ENCODE results near the gene VGLL3. TPM values are rescaled to one million over a fixed set of nuclear protein-coding genes. Genes with fewer than 3 reads are reported as not detected.

The VGLL3 gene
- total and polyA plus RNA-seq, 2 donors (not counting 1 experiment from before 2014, with no cell fraction given): not detected

DNA sequence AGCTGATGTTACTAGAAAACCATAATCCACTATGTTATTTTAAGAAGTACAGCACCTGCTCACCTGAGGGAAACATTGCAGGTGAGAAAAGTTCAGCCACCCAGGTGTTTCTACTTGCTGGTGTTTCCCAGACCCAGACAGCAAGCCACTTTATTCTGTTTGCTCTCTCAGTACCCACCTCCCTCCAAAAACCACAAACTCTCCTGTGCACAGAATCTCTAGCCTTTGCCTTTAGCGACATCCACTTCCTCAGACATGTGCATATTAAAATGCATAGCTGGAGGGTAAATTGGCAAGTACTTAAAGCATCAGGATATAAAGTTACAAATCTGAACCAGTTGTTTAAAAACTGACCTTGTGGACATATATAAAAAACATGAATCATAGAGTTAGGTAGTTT, 36.7 kb downstream of the VGLL3 start:
- Histone ChIP-seq H2AFZ (ENCODE audit: insufficient read depth, low read depth, low read length, poor library complexity, severe bottlenecking) (no peak overlapping the region), H3K4me2 (replicated peaks; ENCODE audit: low read depth, low read length, poor library complexity, severe bottlenecking) (no peak overlapping the region), H3K9me3 (ENCODE audit: control extremely low read depth in 1 of 3, control insufficient read depth in 2 of 3, insufficient read depth in 1 of 3, low read length in 2 of 3) (no peaks in the 10 kb centered on the region), H3K9ac (ENCODE audit: low read length) (no peak overlapping the region), H3K4me3 (ENCODE audit: control extremely low read depth in 1 of 5, extremely low read depth in 1 of 5, insufficient read depth in 1 of 5, low read depth in 2 of 5, low read length in 4 of 5) (no peak overlapping the region), H3K27me3 (replicated peaks in 1 of 4; ENCODE audit: control extremely low read depth in 1 of 4, control insufficient read depth in 3 of 4, insufficient read depth in 4 of 4, low read length in 3 of 4) (no peaks in the 10 kb centered on the region), H3K4me1 (ENCODE audit: control insufficient read depth in 2 of 2, insufficient read depth in 2 of 2, low read length in 2 of 2) (no peaks in the 10 kb centered on the region), H4K20me1 (ENCODE audit: control insufficient read depth, insufficient read depth, low read length, poor library complexity, severe bottlenecking) (no peaks in the 10 kb centered on the region), H3K79me2 (ENCODE audit: control insufficient read depth, insufficient read depth, low read length) (no peaks in the 10 kb centered on the region), H3K36me3 (replicated peaks in 1 of 2; ENCODE audit: control extremely low read depth in 1 of 2, control insufficient read depth in 1 of 2, extremely low read depth in 1 of 2, insufficient read depth in 2 of 2, low read length in 1 of 2) (no peaks in the 10 kb centered on the region), H3K27ac (ENCODE audit: low read length in 2 of 2) (no peak overlapping the region)
- H3K4me1 Mint-ChIP-seq: no peaks in the 10 kb centered on the region
- H3K9me3 Mint-ChIP-seq (ENCODE audit: insufficient read depth): no peaks in the 10 kb centered on the region
- CTCF ChIA-PET: no interaction called here
- no CpG with 5 or more reads among the region's 1 CpG for WGBS (ENCODE audit: insufficient coverage)
- intact Hi-C loops (cut with micrococcal nuclease): no loop called here
- POLR2A ChIA-PET: no interaction called here
- ATAC-seq (ENCODE audit: low read depth): no peak
- no peaks in the 10 kb centered on the region for H3K27me3 Mint-ChIP-seq
- TF ChIP-seq, protein P1, sequence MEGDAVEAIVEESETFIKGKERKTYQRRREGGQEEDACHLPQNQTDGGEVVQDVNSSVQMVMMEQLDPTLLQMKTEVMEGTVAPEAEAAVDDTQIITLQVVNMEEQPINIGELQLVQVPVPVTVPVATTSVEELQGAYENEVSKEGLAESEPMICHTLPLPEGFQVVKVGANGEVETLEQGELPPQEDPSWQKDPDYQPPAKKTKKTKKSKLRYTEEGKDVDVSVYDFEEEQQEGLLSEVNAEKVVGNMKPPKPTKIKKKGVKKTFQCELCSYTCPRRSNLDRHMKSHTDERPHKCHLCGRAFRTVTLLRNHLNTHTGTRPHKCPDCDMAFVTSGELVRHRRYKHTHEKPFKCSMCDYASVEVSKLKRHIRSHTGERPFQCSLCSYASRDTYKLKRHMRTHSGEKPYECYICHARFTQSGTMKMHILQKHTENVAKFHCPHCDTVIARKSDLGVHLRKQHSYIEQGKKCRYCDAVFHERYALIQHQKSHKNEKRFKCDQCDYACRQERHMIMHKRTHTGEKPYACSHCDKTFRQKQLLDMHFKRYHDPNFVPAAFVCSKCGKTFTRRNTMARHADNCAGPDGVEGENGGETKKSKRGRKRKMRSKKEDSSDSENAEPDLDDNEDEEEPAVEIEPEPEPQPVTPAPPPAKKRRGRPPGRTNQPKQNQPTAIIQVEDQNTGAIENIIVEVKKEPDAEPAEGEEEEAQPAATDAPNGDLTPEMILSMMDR (IDR thresholded peaks at IDR 0.05): no peak
- DNase-seq: no peak
- H3K4me3 Mint-ChIP-seq: no peak overlapping the region
- H3K27ac Mint-ChIP-seq: no peak overlapping the region

DNA sequence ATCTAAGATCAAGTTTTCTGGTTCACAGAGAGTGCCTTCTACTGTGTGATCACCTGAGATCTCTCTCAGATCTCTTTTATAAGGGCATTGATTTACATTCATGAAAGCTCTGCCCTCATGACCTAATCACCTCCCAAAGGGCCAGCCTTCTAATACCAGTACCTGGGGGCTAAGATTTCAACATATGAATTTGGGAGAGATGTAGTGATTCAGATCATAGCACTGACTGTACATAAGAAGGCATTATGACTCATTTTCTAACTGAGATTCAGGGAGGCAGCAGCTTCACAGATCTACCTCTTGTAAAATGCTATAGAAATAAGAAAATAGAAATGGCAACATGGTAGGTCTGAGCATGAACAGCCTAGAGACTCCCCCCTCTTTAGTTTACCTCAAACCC, 39.6 kb downstream of the VGLL3 start:
- intact Hi-C loops (cut with micrococcal nuclease): no loop called here
- H3K27me3 Mint-ChIP-seq: no peaks in the 10 kb centered on the region
- no peaks in the 10 kb centered on the region for H3K36me3 ChIP-seq (replicated peaks in 1 of 2; ENCODE audit: control extremely low read depth in 1 of 2, control insufficient read depth in 1 of 2, extremely low read depth in 1 of 2, insufficient read depth in 2 of 2, low read length in 1 of 2)
- no peak overlapping the region for H3K4me3 ChIP-seq (ENCODE audit: control extremely low read depth in 1 of 5, extremely low read depth in 1 of 5, insufficient read depth in 1 of 5, low read depth in 2 of 5, low read length in 4 of 5)
- H3K9me3 Mint-ChIP-seq (ENCODE audit: insufficient read depth): no peaks in the 10 kb centered on the region
- ATAC-seq (ENCODE audit: low read depth) (no peak), DNase-seq (no peak)
- no peaks in the 10 kb centered on the region for H3K27me3 ChIP-seq (replicated peaks in 1 of 4; ENCODE audit: control extremely low read depth in 1 of 4, control insufficient read depth in 3 of 4, insufficient read depth in 4 of 4, low read length in 3 of 4)
- H3K4me1 Mint-ChIP-seq: no peaks in the 10 kb centered on the region
- CTCF ChIA-PET: interaction anchor here (0.6 kb wide), 1 partner anchor 28 kb away, joined by 3 read pairs; no protein-coding TSS in a partner anchor
- no peaks in the 10 kb centered on the region for H3K4me1 ChIP-seq (ENCODE audit: control insufficient read depth in 2 of 2, insufficient read depth in 2 of 2, low read length in 2 of 2)
- no peaks in the 10 kb centered on the region for H4K20me1 ChIP-seq (ENCODE audit: control insufficient read depth, insufficient read depth, low read length, poor library complexity, severe bottlenecking)
- H3K4me2 ChIP-seq (replicated peaks; ENCODE audit: low read depth, low read length, poor library complexity, severe bottlenecking): no peak overlapping the region
- no peak overlapping the region for H2AFZ ChIP-seq (ENCODE audit: insufficient read depth, low read depth, low read length, poor library complexity, severe bottlenecking)
- no peaks in the 10 kb centered on the region for H3K9me3 ChIP-seq (ENCODE audit: control extremely low read depth in 1 of 3, control insufficient read depth in 2 of 3, insufficient read depth in 1 of 3, low read length in 2 of 3)
- POLR2A ChIA-PET: no interaction called here
- H3K9ac ChIP-seq (ENCODE audit: low read length): no peak overlapping the region
- no peaks in the 10 kb centered on the region for H3K79me2 ChIP-seq (ENCODE audit: control insufficient read depth, insufficient read depth, low read length)
- H3K4me3 Mint-ChIP-seq: no peak overlapping the region
- no peak overlapping the region for H3K27ac ChIP-seq (ENCODE audit: low read length in 2 of 2)
- no peak overlapping the region for H3K27ac Mint-ChIP-seq
- no peak for TF ChIP-seq EZH2 (IDR thresholded peaks at IDR 0.05; ENCODE audit: borderline replicate concordance, insufficient read depth, low read depth, low read length, poor library complexity, severe bottlenecking)
- TF ChIP-seq, protein P1 (IDR thresholded peaks at IDR 0.05): no peak
